Activated CD4-positive, alpha-beta T cell treated with anti-CD3 and anti-CD28 coated beads, Interleukin-2, amount 50 U/mL, for 24 hours (primary cell): ENCODE results near the gene DSTN.

Experiments
- DNase-seq, 2 donors: peaks; one replicate each; pipeline ENCODE4 v3.0.0-alpha.2; 2020; ENCODE audit warnings: low read depth in 1 of 2, low spot score in 1 of 2

The DSTN gene

GRCh38 chr20:17579369-17580039 lies 9.6 kb downstream of the DSTN start:
- DNase-seq: no peak

GRCh38 chr20:17580895-17581294 lies 11.0 kb downstream of the DSTN start:
- DNase-seq: no peak

GRCh38 chr20:17583126-17583525 lies 13.3 kb downstream of the DSTN start:
- DNase-seq: no peak

DNA sequence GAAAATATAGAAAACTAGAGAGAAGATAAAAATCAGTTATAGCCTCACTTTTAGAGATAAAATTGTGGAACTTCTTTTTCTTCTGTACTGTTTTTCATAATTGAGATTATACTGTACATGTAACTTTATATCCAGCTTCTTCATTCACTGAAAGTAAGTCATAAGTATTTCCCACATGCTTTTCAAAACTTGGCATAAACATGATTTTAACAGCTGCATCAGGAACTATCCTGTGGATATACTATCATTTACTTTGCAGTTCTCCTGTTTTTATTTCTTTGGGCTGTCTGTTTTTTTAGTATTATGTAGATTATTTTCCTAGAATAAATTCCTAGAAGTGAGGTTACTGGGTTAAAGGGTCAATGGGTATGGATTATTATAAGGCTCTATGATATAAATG lies 14.8 kb downstream of the DSTN start:
- no peak for DNase-seq

- DNase-seq: no peak
These were observed 16.4 kb downstream of the DSTN start for GRCh38 chr20:17586250-17586649.

- DNase-seq: no peak
These were observed 17.3 kb downstream of the DSTN start for GRCh38 chr20:17587148-17587547.

GRCh38 chr20:17587824-17588223 lies 17.9 kb downstream of the DSTN start:
- DNase-seq: no peak

GRCh38 chr20:17589161-17589834 lies 19.4 kb downstream of the DSTN start:
- no peak for DNase-seq

DNA sequence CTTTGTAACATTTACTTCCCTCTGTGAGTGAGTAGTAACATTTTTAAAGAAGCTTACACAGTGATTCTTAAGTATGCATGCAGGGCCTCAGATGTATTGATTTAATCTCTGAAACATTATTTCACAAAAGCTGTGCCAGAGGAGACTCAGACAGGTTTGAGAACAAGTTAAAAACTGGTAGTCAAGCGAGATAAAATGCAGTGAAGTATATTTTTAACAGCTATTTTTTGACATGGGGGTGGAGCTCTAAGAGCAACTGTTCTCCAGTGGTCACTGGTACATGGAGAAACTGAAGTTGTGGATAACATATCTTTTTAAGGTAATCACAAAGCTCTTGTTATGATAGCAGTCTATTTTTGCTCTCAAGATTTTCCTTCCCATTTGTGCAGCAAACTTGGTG lies 20.4 kb downstream of the DSTN start:
- DNase-seq: no peak

GRCh38 chr20:17593902-17594301 lies 24.0 kb downstream of the DSTN start:
- no peak for DNase-seq

- DNase-seq: no peak
These were observed 24.6 kb downstream of the DSTN start for GRCh38 chr20:17594443-17594842.

- no peak for DNase-seq
These were observed 26.0 kb downstream of the DSTN start for GRCh38 chr20:17595856-17596255.

GRCh38 chr20:17598013-17598550 lies 28.2 kb downstream of the DSTN start:
- no peak for DNase-seq

DNA sequence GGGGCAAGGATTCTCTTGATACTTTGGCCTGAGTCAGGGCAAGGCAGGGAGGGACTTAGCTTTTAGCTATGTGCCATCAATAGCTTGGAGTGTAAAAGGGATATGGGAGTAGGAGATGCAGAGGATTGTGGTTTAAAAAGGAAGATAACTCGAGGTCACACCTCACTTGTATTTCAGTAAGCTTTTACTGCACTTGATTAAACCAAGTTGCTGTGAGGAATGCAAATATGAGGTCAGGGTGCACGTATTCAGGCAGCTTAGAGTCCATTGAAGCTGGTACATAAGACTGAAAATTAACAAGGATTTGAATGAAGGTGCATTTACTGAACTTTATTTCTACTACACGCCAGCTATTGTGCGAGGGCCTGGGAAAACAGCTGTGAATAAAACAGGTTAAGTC lies 32.1 kb downstream of the DSTN start:
- no peak for DNase-seq

DNA sequence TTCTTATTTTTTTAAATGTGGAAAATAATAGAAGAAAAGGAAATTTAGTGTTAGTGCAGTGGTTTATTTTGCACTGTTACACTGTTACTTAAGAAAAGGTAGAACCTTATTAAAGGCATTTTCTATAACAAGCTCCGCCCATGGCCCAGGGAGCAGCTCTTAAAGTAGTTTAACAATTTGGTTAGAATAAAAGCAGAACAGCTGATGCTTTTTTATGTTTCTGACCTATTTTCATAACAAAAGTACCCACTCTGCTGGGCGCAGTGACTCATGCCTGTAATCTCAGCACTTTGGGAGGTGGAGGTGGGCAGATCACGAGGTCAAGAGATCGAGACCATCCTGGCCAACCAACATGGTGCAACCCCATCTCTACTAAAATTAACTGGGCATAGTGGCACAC lies 32.6 kb downstream of the DSTN start:
- DNase-seq: no peak

GRCh38 chr20:17605131-17605660 lies 35.3 kb downstream of the DSTN start:
- DNase-seq: no peak

- no peak for DNase-seq
These were observed 36.1 kb downstream of the DSTN start for GRCh38 chr20:17606001-17606400.

DNA sequence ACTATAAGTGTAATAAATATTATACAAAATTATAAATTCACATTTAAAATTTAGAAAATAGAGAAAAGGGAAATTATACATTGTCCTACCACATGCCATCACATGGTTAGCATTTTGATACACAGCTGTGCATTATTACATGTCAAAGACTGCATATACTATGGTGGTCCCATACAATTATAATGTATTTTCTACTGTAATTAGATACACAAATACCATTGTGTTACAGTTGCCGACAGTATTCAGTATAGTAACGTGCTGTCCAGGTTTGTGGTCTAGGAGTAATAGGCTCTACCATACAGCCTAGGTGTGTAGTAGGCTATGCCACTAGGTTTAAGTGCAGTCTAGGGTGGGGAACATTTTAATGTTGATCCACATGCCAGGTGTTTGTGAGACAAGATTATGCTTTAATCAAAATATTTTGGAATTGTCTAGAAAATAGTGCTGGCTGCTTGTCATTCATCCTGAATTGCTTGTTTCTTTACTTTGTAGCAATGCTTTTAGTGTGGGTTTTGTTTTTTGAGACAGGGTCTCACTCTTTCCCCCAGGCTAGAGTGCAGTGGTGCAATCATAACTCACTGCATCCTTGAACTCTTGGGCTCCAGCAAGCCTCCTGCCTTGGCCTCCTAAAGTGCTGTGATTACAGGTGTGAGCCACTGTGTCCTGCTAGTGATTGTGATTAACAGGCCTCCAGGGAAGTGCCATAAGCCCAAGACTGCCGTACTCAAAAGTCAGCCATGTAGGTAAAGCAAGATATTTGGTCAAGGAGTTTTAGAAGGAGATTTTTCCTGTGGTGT lies 39.0 kb downstream of the DSTN start:
- DNase-seq: no peak

GRCh38 chr20:17609811-17610377 lies 40.0 kb downstream of the DSTN start:
- no peak for DNase-seq

DNA sequence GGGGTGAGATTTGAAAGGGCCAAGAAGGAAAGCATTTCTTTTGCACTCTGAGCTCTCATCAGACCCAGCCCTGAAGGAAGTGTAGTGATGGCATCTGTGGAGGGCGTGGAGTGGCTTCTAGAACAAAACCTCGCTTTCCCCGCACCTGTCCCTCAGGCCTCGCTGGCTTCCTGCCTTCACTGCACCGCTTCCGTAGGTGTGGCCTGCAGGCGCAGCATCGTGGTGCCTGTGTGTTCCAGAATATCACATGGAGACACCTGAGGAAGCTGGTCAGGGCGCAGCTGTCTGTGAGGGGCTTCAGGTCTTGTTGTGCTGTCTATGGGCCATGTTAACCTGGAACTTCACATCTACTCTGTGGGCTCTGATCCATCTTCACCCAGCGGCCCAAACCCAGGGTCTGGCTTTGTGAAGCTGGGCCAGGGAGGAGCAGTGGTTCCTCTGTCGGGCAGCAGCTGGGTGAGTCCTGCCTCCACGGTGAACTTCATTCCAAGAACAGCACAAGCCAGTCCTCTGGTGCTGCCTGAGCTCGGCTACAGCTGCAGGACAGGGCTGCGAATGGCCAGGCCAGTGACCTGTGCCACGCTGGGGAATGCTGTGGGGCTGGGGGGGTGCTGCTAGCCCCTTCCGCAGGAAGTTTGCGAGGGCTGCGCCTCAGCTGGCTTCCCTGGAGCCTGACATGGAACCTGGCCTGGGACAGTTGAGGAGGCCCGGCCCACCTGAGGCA lies 40.9 kb downstream of the DSTN start:
- DNase-seq: peak; percentile 22 to 40

- DNase-seq: no peak
These were observed 41.3 kb downstream of the DSTN start for GRCh38 chr20:17611290-17611539.
